ENCODE data around the gene EPS8L1.
"Not testable (repeated sequence)": the region's sequence is repeated elsewhere in the genome, so short reads cannot be mapped to it uniquely, and the experiment has no call there.

Gene EPS8L1
- 0.49 to 3.1 reads per million in 2 donors for total RNA-seq

GRCh38 chr19:55075371-55075998 is at the start of gene EPS8L1:
TSS of gene EPS8L1 (plus strand) at chr19:55075869. CDS start at chr19:55076445, 576 bp downstream.
- no peak for DNase-seq

DNA sequence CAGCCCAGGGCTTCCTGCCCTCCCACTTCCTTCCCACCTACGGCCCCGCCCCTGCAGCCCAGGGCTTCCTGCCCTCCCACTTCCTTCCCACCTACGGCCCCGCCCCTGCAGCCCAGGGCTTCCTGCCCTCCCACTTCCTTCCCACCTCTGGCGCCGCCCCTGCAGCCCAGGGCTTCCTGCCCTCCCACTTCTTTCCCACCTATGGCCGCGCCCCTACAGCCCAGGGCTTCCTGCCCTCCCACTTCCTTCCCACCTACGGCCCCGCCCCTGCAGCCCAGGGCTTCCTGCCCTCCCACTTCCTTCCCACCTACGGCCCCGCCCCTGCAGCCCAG is 48.6 kb upstream of the EPS8L1 start:
- not testable (repeated sequence) for DNase-seq

DNA sequence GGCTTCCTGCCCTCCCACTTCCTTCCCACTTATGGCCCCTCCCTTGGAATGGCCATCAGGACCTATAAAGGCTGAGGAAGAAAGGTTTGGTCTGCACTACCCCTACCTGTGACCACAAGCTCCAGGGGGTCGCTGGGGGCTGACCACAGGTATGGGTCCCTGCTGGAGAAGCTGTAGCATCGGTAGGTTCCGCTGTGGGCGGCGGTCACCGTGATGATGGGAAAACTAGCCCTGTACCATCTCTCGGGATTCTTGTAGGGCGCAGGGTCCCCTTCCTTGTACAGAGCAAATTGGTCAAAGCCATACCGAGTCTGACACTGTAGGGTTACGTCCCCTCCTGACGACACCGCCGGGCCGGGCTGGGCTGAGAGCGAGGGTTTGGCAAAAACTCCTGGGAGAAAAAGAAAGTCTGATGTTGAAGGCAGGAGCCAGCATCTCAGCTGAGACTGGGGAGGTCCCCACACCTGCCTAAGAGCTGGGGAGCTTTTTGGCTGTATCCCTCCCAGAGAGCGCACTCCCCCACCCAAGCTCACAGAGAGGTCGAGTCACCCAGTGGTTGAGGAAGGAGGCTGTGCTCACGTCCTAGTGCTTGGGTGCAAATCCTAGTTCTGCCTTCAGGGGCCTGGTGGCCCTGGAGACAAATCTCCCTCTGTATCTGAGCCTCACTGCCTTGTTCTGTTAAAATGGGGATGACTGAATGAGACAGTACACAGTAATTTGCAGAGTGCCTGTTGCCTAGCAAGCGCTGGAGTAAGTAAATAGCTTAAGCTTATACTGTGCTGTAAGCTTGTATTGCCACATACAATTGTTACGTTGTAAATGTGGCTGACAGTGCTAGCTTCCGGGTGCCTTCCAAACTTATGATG is 48.0 kb upstream of the EPS8L1 start:
- no peak for DNase-seq

- no peak for DNase-seq
Observed at GRCh38 chr19:55028757-55029156, 46.9 kb upstream of the EPS8L1 start.

- no peak for DNase-seq
Observed at GRCh38 chr19:55031178-55031577, 44.5 kb upstream of the EPS8L1 start.

DNA sequence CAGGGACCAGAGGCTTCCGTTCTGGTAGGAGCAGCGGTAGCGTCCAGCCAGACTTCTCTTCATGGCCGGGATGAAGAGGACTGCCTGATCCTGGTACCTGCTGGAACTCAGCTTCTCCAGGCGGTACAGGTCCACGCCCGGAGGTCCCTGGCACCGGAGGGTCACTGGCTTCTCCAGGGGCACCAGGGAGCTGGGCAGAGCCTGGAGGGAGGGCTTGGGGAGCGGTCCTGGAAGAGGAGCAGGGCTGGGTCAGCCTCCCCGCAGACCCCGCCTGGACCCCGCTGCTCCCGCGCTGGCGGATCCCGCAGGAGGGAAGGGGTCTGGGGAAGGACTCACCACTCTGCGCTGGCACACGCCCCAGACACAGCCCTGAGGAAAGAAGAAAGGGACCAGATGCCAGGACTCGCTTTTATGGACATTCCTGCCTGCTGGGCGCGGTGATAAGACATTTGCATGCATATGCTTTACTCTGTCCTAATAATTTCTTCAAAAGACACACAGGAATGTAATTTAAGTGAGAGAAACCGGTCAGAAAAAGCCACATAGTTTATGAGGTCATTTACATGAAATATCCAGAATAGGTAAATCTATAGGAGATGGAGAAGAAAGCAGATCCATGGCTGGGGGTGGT is 43.4 kb upstream of the EPS8L1 start:
- DNase-seq: no peak

DNA sequence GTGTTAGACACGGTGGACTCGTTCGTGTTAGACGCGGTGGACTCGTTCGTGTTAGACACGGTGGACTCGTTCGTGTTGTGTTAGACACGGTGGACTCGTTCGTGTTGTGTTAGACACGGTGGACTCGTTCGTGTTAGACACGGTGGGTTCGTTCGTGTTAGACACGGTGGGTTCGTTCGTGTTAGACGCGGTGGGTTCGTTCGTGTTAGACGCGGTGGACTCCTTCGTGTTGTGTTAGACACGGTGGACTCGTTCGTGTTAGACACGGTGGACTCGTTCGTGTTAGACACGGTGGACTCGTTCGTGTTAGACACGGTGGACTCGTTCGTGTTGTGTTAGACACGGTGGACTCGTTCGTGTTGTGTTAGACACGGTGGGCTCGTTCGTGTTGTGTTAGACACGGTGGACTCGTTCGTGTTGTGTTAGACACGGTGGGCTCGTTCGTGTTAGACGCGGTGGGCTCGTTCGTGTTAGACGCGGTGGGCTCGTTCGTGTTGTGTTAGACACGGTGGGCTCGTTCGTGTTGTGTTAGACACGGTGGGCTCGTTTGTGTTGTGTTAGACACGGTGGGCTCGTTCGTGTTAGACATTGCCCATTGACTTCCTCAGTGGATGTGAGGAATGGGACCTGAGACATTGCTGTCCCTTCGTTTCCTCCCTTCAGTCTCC is 42.6 kb upstream of the EPS8L1 start:
- not testable (repeated sequence) for DNase-seq

DNA sequence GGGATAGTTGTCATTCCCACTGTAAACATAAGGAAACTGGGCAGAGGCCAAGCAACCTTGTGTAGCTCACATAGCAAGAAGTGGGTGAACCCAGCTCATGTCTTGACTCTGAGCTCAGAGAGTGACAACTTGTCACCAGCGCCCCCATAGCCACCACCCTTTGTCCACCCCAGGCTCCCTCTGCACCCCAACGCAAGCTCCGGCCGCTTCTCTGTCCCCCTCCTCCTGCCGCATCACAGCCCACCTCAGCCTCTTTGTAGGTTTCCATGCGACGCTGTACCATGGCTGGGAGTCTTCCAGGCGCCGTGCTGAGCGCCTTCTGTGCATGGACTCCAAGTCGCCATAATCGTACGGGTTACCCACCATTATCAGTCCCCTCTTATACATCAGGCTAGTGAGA is 40.9 kb upstream of the EPS8L1 start:
- no peak for DNase-seq

DNA sequence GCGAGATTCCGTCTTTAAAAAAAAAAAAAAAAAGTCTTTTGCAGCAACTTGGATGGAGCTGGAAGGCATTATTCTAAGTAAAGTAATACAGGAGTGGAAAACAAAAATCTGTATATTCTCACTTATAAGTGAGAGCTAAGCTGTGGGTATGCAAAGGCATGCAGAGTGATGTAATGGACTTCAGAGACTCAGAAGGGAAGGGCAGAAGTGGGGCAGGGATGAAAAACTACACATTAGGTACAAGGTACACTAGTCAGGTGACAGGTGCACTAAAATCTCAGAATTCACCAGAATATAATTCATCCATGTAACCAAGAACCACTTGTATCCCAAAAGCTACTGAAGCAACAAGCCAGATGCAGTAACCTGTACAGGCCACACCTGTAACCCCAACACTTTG is 39.6 kb upstream of the EPS8L1 start:
- DNase-seq: no peak

- DNase-seq: not testable (repeated sequence)
Observed at GRCh38 chr19:55037603-55038002, 38.1 kb upstream of the EPS8L1 start.

- DNase-seq: not testable (repeated sequence)
Observed at GRCh38 chr19:55040654-55041053, 35.0 kb upstream of the EPS8L1 start.

DNA sequence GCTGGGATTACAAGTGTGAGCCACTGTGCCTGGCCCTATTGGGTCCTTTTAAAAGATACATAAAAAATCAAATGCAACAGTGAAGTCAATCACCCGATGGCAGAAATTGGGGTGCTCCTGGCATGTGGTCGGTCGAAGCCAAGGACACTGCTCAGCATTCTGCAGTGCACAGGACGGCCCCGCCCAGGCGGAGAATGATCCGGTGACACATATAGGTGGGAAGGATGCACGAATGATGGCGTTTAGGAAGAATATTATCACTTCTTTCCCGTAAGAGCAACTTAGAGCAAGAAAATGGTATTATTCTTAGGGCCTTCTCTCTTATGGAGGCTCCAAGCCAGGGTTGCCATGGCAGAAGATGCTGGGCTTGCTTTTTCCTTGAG is 34.4 kb upstream of the EPS8L1 start:
- no peak for DNase-seq

- DNase-seq: no peak
Observed at GRCh38 chr19:55041627-55042343, 33.9 kb upstream of the EPS8L1 start.

DNA sequence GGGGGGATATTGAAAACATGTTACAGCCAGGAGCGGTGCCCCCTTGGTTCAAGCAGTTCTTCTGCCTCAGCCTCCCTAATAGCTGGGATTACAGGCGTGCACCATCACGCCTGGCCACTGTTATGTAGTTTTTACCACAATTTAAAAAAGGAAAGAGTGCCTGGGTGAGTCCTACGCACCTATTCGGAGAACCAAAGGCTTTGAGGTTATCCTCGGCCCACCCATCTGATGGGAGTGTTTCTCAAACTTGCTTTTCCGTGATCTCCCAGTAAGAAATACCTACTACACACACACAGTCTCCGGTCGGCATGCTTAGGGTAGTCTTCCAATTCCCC is 33.4 kb upstream of the EPS8L1 start:
- DNase-seq: no peak

DNA sequence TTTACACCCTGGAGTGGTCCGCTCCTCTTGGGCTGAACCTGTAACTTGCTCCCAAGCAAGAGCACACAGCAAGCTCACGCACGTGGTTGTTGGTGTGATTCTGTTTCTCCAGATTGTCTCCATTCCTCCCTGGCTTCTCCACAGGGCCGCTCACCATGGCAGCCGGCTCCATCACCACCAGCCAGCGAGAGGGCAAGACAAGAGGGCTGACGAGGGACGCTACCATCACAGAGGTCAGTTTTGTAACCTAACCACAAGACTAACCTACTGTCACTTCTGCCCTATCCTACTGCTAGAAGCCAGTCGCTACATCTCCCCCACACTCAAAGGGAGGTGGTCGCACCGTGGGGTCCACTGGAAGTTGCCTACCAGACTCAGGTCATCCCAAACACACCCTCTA is 33.0 kb upstream of the EPS8L1 start:
- DNase-seq: no peak

- DNase-seq: no peak
Observed at GRCh38 chr19:55044286-55044685, 31.4 kb upstream of the EPS8L1 start.

DNA sequence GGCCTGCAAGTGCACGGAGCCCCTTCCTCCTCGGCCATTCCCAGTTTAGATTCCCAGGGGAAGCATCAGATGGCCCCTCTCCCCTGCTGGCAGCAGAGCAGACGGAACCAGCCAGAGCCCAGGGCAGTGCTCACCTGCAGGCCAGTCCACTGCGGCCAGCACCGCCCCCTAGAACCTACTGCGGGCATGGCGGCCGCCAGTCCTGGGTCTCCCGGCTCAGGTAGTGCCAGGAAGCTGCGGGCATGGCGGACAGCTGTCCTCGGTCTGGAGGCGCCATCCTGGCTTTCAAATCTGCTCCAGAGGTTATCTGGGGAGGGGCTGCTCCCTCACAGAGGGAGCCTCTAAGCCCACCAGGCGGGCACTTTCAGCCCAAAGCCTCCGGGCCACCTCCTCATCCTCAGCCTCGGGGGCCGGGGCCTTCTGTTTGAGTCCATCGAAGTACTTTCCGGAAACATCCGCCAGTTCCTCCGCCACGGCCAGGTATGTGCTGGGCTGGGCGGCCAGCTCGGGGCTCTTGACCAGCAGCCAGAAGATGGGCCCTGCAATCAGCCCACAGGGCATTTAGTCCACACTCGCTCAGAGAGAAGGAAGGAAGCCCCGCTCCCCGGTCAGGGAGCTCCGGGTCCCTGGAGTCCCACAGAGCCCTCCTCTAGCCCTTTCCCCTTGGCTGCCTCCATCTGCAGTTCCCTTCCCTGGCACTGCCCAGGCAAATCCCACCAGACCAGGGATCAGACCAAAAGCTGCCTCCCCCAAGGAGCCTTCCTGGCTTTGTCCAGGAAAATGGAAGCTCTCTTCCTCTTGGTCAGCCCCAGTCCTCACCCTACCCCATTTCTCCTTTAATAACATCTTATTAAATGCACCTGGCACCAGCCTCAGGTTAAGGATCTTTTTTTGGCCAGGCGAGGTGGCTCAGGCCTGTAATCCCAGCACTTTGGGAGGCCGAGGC is 30.6 kb upstream of the EPS8L1 start:
- DNase-seq: no peak

- DNase-seq: no peak
Observed at GRCh38 chr19:55046975-55047622, 28.6 kb upstream of the EPS8L1 start.

DNA sequence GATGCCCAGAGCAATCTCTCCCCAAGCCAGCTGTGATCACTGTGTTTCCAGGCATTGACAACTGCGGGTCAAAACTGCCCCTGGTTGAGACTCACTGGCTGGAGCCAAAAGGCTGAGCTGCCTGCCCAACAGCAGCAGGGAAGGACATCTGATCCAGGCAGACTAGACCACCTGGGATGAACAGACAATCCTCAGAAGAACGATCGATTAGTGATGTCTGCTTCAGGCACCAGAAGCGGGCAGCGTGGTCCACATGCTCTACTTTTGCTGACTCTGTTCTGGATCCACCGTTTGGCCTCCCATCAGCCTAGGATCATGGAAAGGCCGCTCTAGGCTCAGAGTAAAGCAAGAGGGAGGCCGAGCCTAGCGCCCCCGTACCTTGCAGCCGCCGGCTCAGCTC is 27.7 kb upstream of the EPS8L1 start:
- no peak for DNase-seq

GRCh38 chr19:55048446-55048845 is 27.2 kb upstream of the EPS8L1 start:
- no peak for DNase-seq
